IPS-15b (cell line): Measurements from ENCODE around the gene TMEM187.

Source experiments
- H3K27me3 ChIP-seq: one replicate; pipeline ENCODE4 v1.6.1; 2013; ENCODE audit warnings: low read length; ENCODE audit not compliant: control insufficient read depth, insufficient read depth
- H3K36me3 ChIP-seq: one replicate; pipeline ENCODE4 v1.6.1; 2013; ENCODE audit warnings: low read length; ENCODE audit not compliant: control insufficient read depth, insufficient read depth
- H3K4me1 ChIP-seq: one replicate; pipeline ENCODE4 v1.6.1; 2013; ENCODE audit warnings: mild to moderate bottlenecking, low read length; ENCODE audit not compliant: control insufficient read depth, insufficient read depth
- H3K4me3 ChIP-seq: one replicate; pipeline ENCODE4 v1.5.1; 2013; ENCODE audit warnings: low read depth, low read length
- H3K9ac ChIP-seq: one replicate; pipeline ENCODE4 v1.6.1; 2013; ENCODE audit warnings: low read depth, mild to moderate bottlenecking, low read length
- H3K9me3 ChIP-seq: one replicate; pipeline ENCODE4 v1.6.1; 2013; ENCODE audit warnings: mild to moderate bottlenecking, low read length; ENCODE audit not compliant: control insufficient read depth, insufficient read depth

TMEM187 gene

GRCh38 chrX:154015581-154016264, 43.2 kb downstream of the TMEM187 start:
- no peaks in the 10 kb centered on the region for H3K9me3 ChIP-seq
- no peaks in the 10 kb centered on the region for H3K4me1 ChIP-seq
- H3K9ac ChIP-seq, result no peak overlapping the region
- H3K27me3 ChIP-seq, result no peaks in the 10 kb centered on the region
- H3K36me3 ChIP-seq, result peaks cover 16% of the 10 kb centered on the region
- H3K4me3 ChIP-seq, result no peak overlapping the region

GRCh38 chrX:154016366-154017076, 44.0 kb downstream of the TMEM187 start:
- no peak overlapping the region for H3K9ac ChIP-seq
- H3K4me1 ChIP-seq, result no peaks in the 10 kb centered on the region
- no peaks in the 10 kb centered on the region for H3K27me3 ChIP-seq
- no peak overlapping the region for H3K4me3 ChIP-seq
- H3K9me3 ChIP-seq, result no peaks in the 10 kb centered on the region
- peaks cover 16% of the 10 kb centered on the region for H3K36me3 ChIP-seq

- Histone ChIP-seq H3K4me3 (no peak overlapping the region), H3K9me3 (no peaks in the 10 kb centered on the region), H3K4me1 (no peaks in the 10 kb centered on the region), H3K27me3 (no peaks in the 10 kb centered on the region), H3K36me3 (peaks cover 16% of the 10 kb centered on the region), H3K9ac (no peak overlapping the region)
These were observed 45.4 kb downstream of the TMEM187 start for GRCh38 chrX:154017766-154018517.

GRCh38 chrX:154018518-154019060, 46.0 kb downstream of the TMEM187 start:
- Histone ChIP-seq H3K4me1 (no peaks in the 10 kb centered on the region), H3K4me3 (no peak overlapping the region), H3K27me3 (no peaks in the 10 kb centered on the region), H3K9ac (no peak overlapping the region), H3K9me3 (no peaks in the 10 kb centered on the region), H3K36me3 (peaks cover 16% of the 10 kb centered on the region)

GRCh38 chrX:154019061-154019621, 46.6 kb downstream of the TMEM187 start:
- Histone ChIP-seq H3K4me3 (no peak overlapping the region), H3K9ac (peak overlapping the region; percentile 24), H3K9me3 (no peaks in the 10 kb centered on the region), H3K27me3 (no peaks in the 10 kb centered on the region), H3K36me3 (peaks cover 16% of the 10 kb centered on the region), H3K4me1 (no peaks in the 10 kb centered on the region)

DNA sequence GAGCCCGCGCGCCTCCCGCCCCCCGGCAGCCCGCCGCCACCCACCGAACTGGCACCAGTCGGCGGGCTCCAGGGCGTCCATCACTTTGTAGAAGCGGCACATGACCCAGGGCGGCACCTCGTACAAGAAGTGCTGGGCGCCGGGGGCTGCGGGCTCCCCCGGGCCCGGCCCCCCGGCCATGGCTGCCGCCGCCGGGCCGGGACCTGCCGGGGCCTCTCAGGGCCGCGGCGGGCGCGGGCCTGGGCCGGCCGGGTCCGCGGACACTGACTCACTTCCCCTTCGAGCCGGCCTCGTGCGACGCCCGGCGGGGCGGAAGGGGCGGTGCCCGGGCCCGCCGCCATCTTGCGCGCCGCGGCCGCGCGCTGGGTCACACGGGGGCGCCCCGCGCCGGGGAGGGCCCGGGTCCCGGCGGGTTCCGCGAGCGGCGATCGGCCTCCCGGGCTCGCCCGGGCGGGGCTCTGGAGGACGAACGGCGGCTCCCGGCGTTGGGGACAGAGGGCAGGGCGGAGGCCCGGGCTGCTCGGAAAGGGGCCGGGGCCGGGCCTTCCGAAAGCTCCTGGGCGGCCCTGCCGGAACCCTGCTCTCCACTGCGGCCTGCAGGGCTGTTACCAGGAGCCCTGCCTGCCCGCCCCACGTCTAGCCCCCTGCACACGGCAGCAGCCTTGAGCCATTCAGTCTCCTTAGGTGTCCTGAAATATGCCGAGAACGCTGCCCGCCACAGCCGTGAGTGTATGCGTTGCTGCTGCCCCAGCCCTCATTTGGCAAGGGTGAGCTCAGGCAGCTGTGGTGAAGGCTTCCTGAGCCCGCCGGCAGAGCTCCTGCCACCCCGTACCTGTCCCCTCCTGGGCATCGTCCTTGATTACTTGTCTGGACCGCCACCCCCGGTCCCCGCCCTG, 47.3 kb downstream of the TMEM187 start, which contains the start of gene IRAK1:
TSS of gene IRAK1 (minus strand) at position 270 of the 896 bp plus-strand sequence. CDS start at position 180, 90 bp downstream.
- Histone ChIP-seq H3K4me1 (no peaks in the 10 kb centered on the region), H3K27me3 (no peaks in the 10 kb centered on the region), H3K9ac (peak within 1 kb of the TSS; percentile 24), H3K9me3 (no peaks in the 10 kb centered on the region), H3K36me3 (peaks cover 15% of the 10 kb centered on the region), H3K4me3 (peak within 1 kb of the TSS; percentile 45)

DNA sequence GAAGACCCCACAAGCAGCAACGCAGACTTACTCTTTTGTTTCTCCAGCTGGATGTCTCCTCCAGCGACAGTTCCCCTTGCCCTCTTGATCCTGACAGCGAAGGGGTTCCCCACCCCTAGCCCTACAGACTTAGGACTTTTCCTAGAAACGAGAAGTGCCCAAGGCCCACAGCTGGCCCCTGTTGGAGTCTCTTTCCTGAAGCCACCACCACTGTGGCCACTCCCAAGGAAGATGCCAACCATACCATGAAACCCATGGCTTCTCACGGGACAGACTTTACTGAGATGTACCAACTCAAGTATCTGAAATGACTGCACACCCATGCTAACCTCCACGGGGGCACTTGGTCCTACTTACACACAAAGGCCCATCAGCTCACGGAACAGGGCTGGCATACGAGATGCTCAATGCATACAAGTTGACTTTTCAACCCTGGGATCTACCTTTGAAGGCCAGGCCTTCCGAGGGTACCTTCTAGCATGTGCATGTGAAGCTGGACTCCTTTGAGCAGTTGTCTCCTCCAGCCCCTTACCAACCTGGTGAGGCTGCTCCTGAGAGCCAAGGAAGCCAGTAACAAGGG, 48.1 kb downstream of the TMEM187 start:
- H3K9me3 ChIP-seq, result no peaks in the 10 kb centered on the region
- peak overlapping the region; percentile 45 for H3K4me3 ChIP-seq
- no peaks in the 10 kb centered on the region for H3K4me1 ChIP-seq
- no peaks in the 10 kb centered on the region for H3K27me3 ChIP-seq
- no peak overlapping the region for H3K9ac ChIP-seq
- H3K36me3 ChIP-seq, result peaks cover 13% of the 10 kb centered on the region

DNA sequence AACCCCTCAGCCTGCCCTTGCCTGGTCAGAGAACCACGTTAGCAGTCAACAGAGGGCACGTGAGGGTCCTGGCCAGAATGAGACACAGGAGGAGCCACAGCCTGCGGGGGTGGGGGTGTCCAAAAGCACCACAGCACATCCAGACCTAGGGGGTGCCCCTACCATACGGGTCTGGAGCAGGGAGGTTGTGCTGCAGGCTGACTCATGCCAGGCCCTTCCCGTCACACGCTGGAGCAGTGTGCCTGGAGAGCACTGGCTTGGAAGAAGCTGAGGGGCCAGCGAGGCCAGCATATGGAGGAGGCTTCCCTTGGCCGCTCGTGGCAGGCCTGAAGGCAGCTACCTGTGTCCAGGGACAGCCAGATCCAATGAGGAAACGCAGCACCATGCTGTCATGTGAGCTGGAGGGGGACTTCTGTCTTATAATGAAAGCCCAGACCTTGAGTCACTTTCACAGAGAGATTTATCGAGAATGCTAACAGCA, 48.6 kb downstream of the TMEM187 start:
- Histone ChIP-seq H3K9ac (no peak overlapping the region), H3K4me1 (no peaks in the 10 kb centered on the region), H3K27me3 (no peaks in the 10 kb centered on the region), H3K36me3 (peaks cover 13% of the 10 kb centered on the region), H3K4me3 (no peak overlapping the region), H3K9me3 (no peaks in the 10 kb centered on the region)

DNA sequence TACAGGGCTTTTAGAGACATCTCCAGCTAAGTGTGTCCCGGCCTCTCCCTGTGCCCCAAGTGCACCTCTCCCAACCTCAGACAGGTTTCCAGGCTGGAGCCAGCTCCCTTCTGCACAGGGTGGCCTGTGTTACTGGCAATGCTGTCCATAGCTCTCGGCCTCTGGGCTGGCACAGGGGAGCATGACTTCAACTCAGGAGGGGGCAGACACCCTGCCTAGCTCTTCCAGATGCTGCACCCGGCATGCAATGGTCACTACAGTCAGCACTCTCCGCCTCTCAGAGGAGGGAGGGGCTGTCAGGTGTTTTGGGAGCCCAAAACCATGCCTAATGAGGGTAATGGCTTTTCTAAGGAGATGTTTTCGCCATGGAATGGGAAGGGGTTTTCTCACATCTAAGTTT, 49.6 kb downstream of the TMEM187 start:
- Histone ChIP-seq H3K27me3 (no peaks in the 10 kb centered on the region), H3K9ac (peak overlapping the region; percentile 16)

DNA sequence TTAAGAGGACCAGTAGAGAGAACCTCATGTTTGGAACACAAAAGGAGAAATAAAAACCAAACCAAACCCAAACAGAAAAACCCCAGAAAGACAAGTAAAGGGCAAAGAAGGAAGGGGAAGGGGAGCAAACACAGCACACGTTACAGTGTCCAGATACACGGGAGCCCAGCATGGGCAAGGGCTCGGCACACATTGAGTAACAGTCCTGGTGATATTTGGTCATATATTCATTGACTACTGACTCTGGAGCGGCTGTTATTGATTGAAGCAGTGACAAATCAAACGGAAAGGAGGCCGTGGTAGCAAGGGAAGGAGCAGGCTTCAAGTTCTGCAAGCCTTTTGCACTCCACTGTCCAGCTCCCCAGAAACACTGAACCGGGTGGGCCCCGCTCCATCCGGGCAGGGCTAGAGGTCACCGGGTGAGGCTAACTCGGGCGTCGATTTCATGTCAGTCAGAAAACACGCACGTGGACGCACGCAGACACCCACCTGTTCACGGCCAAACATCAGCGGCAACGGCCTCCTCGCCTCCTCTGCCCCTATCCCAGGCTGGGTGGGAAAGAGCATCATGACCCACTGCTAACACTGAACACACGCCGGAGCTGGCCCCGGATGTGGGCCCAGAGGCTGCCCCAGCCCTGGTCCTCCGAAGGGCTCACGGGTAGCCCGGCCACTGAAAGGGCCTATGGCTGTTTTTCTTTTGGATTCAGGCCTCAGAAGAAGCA, 50.9 kb downstream of the TMEM187 start:
- Histone ChIP-seq H3K36me3 (no peaks in the 10 kb centered on the region), H3K27me3 (no peaks in the 10 kb centered on the region), H3K4me3 (no peak overlapping the region), H3K4me1 (no peaks in the 10 kb centered on the region), H3K9me3 (no peaks in the 10 kb centered on the region), H3K9ac (no peak overlapping the region)

More for the DNA sequence above, 49.6 kb downstream of the TMEM187 start:
- Histone ChIP-seq H3K9me3 (no peaks in the 10 kb centered on the region), H3K4me3 (no peak overlapping the region), H3K36me3 (peaks cover 7% of the 10 kb centered on the region), H3K4me1 (no peaks in the 10 kb centered on the region)
